Mesothelial cell of epicardium (in vitro differentiated cells): Measurements from ENCODE around the gene COL4A2. TPM values are rescaled to one million over a fixed set of nuclear protein-coding genes. Genes with fewer than 3 reads are reported as not detected.

Experiments
- DNase-seq, 2 experiments: peaks; one replicate each; pipeline ENCODE4 v3.0.0; 2021; ENCODE audit warnings: low spot score in 2 of 2; ENCODE audit not compliant: unreplicated experiment in 2 of 2
- H3K27ac Mint-ChIP-seq: 2 replicates; pipeline ENCODE4 v1.8.0; 2021; ENCODE audit warnings: mixed read lengths
- H3K27me3 Mint-ChIP-seq: 2 replicates; pipeline ENCODE4 v1.8.0; 2021; ENCODE audit warnings: low read depth, mixed read lengths
- H3K36me3 Mint-ChIP-seq: 2 replicates; pipeline ENCODE4 v1.8.0; 2021; ENCODE audit warnings: mixed read lengths
- H3K4me1 Mint-ChIP-seq: 2 replicates; pipeline ENCODE4 v1.8.0; 2021; ENCODE audit warnings: mixed read lengths
- H3K4me3 Mint-ChIP-seq: 2 replicates; pipeline ENCODE4 v1.8.0; 2021; ENCODE audit warnings: mild to moderate bottlenecking, moderate library complexity, mixed read lengths
- H3K9me3 Mint-ChIP-seq: 2 replicates; pipeline ENCODE4 v1.8.0; 2021; ENCODE audit warnings: mixed read lengths
- CTCF ChIP-seq: fragments of 200-600 bp; sonication (generic); IDR thresholded peaks from one replicate; pipeline ENCODE4 v1.5.0; 2021; ENCODE audit warnings: antibody characterized with exemption; ENCODE audit not compliant: unreplicated experiment
- total RNA-seq: library from RNA; stranded (reverse); gene quantifications from 3 replicates; pipeline ENCODE4 v1.2.1, GENCODE V29; 2021

COL4A2 gene
- total RNA-seq, 1 donor from 2014 or later: 469 TPM

- H3K36me3 Mint-ChIP-seq: peaks cover 38% of the 10 kb centered on the region
- no peaks in the 10 kb centered on the region for H3K27me3 Mint-ChIP-seq
- H3K27ac Mint-ChIP-seq: no peak overlapping the region
- H3K4me1 Mint-ChIP-seq: no peaks in the 10 kb centered on the region
- TF ChIP-seq CTCF: no peak
- DNase-seq: no peak
- no peaks in the 10 kb centered on the region for H3K9me3 Mint-ChIP-seq
- no peak overlapping the region for H3K4me3 Mint-ChIP-seq
Observed at GRCh38 chr13:110468986-110469495, 162.0 kb downstream of the COL4A2 start.

DNA sequence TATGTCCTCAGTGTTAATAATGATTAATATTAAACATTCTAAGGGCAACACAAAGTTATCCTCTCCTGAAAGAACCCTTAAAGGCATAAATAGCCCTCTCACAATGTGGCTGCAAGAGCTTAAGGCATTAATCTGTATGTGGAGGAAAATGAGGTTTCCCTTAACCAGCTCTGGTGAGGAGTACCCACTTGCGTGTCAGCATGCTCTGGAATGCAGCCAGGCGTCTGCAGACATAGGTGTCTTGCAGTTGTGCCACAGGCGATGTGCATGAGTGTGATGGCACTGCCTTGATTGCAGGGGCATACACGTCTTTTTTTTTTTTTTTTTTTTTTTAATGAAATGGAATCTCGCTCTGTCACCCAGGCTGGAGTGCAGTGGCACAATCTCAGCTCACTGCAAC lies 162.5 kb downstream of the COL4A2 start:
- no peak for DNase-seq
- H3K9me3 Mint-ChIP-seq: no peaks in the 10 kb centered on the region
- no peak overlapping the region for H3K4me3 Mint-ChIP-seq
- H3K27me3 Mint-ChIP-seq: no peaks in the 10 kb centered on the region
- H3K4me1 Mint-ChIP-seq: no peaks in the 10 kb centered on the region
- H3K36me3 Mint-ChIP-seq: peaks cover 42% of the 10 kb centered on the region
- H3K27ac Mint-ChIP-seq: no peak overlapping the region
- TF ChIP-seq CTCF: no peak

- no peak for DNase-seq
- no peaks in the 10 kb centered on the region for H3K4me1 Mint-ChIP-seq
- TF ChIP-seq CTCF: no peak
- peaks cover 43% of the 10 kb centered on the region for H3K36me3 Mint-ChIP-seq
- no peak overlapping the region for H3K4me3 Mint-ChIP-seq
- no peak overlapping the region for H3K27ac Mint-ChIP-seq
- no peaks in the 10 kb centered on the region for H3K9me3 Mint-ChIP-seq
- no peaks in the 10 kb centered on the region for H3K27me3 Mint-ChIP-seq
Observed at GRCh38 chr13:110470272-110471009, 163.4 kb downstream of the COL4A2 start.

DNA sequence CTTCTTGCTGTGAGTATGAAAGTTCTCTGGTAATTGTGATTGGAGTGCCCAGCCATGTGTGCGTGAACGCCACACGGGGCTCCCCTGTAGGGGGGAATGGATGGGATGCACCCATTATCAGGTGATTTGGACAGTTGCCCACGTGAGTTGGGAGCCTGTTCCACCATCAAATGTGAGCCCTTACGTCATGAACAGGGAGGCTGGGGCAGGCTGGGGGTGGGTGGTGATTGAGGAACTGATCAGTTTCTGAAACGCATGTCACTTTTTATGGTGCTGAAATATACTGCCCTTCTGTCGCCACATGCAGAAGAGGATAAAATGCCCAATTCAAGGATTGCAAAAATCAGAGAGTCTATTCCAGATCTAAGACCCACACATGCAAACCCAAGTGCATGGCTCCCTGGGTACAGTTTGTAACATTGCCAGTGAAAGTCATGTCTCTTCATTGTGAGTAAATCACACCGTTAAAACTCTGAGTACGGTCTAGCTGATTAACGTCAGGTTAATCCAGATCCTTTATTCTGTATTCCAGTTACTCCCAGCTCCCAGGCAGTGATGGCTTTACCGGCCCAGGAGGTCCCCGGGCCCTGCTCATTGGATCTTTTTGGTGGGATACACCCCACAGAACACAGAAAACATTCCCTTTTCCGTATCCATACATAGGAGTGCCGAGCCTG lies 164.2 kb downstream of the COL4A2 start:
- Mint-ChIP-seq H3K9me3 (no peaks in the 10 kb centered on the region), H3K27me3 (no peaks in the 10 kb centered on the region), H3K27ac (peak overlapping the region; percentile 19), H3K4me3 (no peak overlapping the region), H3K36me3 (peaks cover 38% of the 10 kb centered on the region), H3K4me1 (no peaks in the 10 kb centered on the region)
- DNase-seq: no peak
- TF ChIP-seq CTCF: no peak

DNA sequence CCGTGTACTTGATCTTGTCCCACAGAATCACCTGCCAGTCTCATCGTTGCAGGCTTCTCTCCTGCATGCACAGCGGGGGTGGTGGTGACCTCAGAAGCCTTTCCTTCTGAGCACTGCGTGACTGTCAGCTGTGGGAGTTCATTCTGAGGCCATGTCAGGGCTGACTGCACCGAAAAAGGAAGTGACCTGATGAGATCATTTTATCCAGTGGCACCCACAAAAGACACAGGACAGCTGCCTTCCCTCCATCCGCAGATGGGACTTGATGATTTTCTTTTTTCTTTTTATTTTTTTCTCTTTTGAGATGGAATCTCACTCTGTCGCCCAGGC lies 164.7 kb downstream of the COL4A2 start:
- peaks cover 38% of the 10 kb centered on the region for H3K36me3 Mint-ChIP-seq
- H3K27me3 Mint-ChIP-seq: no peaks in the 10 kb centered on the region
- peak overlapping the region; percentile 19 for H3K27ac Mint-ChIP-seq
- no peaks in the 10 kb centered on the region for H3K9me3 Mint-ChIP-seq
- no peaks in the 10 kb centered on the region for H3K4me1 Mint-ChIP-seq
- H3K4me3 Mint-ChIP-seq: no peak overlapping the region
- no peak for TF ChIP-seq CTCF
- DNase-seq: no peak
